Mucosa of descending colon (tissue), 3 donors: ENCODE data around the gene NPC2. TPM values are rescaled to one million over a fixed set of nuclear protein-coding genes. Genes with fewer than 3 reads are reported as not detected.

Experiments
- ATAC-seq: fragments of 200-7000 bp; cut with Tn5 transposase; one replicate; pipeline ENCODE4 v1.9.1; 2020; ENCODE audit warnings: mild to moderate bottlenecking, moderate library complexity
- DNase-seq, 3 donors: peaks; one replicate each; pipeline ENCODE4 v3.0.0-alpha.2; 2020
- H3K36me3 ChIP-seq: fragments of 200-600 bp; one replicate; pipeline ENCODE4 v1.8.0; 2021; ENCODE audit warnings: low read depth, mild to moderate bottlenecking
- H3K4me1 ChIP-seq: fragments of 200-600 bp; one replicate; pipeline ENCODE4 v1.8.0; 2021; ENCODE audit warnings: low read depth, mild to moderate bottlenecking
- H3K4me3 ChIP-seq: fragments of 200-600 bp; one replicate; pipeline ENCODE4 v1.8.0; 2021; ENCODE audit warnings: mild to moderate bottlenecking
- H3K9me3 ChIP-seq: fragments of 200-600 bp; one replicate; pipeline ENCODE4 v1.8.0; 2021; ENCODE audit warnings: mild to moderate bottlenecking
- intact Hi-C, 2 donors: fragments of 100-400 bp; cut with DNase I in 1 of 2; cut with micrococcal nuclease in 1 of 2; formaldehyde crosslinking; loops; one replicate each; pipeline versions ENCODE4 v1.11.0 to v1.11.1; 2022; cut with DNase I, micrococcal nuclease
- total RNA-seq, 3 donors: library from RNA; stranded (reverse); fragmentation: NEBNext Ultra II Directional in 2 of 3; extraction: Animal tissue kit (Norgen Biotek cat#: 25700) in 2 of 3; gene quantifications; one replicate each; pipeline versions ENCODE4 v1.2.1 to v1.2.4, GENCODE V29; 2021 to 2023
- TF ChIP-seq, protein P1 (sequence below): fragments of 200-600 bp; IDR thresholded peaks from one replicate; pipeline ENCODE4 v1.8.0; 2022; ENCODE audit warnings: antibody characterized with exemption, mild to moderate bottlenecking
- donor health status: DM: no; HTN: no; CAD: no; lungs with moderate emphysema.
- donor health status: DM: no; HTN: no; CAD: no.
- donor health status: DM: no; HTN: yes; CAD: no.

Gene NPC2
- total RNA-seq, 3 donors from 2014 or later: 150 to 212 (median 168) TPM

DNA sequence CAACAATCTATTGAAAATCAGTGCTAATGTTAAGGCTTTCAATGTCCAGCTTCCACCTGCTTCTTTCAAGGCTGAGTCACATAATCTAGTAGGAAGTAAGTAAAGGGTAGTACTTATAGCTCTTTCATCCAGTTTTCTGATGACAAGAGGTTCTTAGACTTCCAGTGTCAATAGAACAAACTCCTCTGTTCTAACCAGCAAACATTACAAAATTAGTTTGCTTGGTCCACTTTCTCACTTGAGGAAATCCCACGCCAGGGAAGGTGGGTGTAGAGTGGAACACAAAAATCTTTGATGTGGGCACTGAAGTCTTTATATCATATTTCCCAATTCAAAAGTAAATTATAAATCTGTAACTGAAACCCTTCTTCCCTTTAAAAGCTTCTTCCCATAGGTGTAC is 2.6 kb downstream of the NPC2 start:
- no peak for DNase-seq
- ATAC-seq: no peak
- intact Hi-C loops: no loop called here
- Histone ChIP-seq H3K4me1 (peaks cover 18% of the 10 kb centered on the region), H3K9me3 (no peaks in the 10 kb centered on the region), H3K4me3 (no peak overlapping the region), H3K36me3 (no peaks in the 10 kb centered on the region)
- TF ChIP-seq, protein P1, sequence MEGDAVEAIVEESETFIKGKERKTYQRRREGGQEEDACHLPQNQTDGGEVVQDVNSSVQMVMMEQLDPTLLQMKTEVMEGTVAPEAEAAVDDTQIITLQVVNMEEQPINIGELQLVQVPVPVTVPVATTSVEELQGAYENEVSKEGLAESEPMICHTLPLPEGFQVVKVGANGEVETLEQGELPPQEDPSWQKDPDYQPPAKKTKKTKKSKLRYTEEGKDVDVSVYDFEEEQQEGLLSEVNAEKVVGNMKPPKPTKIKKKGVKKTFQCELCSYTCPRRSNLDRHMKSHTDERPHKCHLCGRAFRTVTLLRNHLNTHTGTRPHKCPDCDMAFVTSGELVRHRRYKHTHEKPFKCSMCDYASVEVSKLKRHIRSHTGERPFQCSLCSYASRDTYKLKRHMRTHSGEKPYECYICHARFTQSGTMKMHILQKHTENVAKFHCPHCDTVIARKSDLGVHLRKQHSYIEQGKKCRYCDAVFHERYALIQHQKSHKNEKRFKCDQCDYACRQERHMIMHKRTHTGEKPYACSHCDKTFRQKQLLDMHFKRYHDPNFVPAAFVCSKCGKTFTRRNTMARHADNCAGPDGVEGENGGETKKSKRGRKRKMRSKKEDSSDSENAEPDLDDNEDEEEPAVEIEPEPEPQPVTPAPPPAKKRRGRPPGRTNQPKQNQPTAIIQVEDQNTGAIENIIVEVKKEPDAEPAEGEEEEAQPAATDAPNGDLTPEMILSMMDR: no peak

DNA sequence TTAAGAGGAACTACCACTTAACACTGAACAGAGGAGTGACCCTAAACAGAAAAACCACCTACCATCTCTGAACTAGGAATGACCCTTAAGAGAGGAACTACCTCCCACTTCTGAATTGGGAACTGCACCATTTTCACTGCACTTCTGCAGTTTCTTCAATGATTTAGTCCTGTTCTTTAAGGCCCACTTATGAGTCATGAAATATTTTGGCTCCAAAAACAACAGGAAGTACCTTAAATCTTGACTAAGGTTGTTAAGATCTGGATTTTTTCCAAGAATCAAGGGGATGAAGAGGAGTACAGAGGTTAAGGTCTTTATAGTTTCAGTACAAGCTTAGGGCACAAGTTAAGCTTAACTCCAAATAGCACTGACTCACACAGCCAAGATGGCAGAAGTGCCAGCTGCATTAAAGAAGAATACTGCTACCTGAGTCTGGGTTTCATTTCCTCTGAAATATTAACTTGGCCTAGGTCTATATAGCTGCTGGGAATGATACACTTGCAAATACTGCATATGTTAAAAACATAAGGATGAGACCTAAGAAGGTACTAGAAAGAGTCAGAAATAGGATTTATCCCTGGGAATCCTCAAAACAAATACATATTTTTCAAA is 4.2 kb downstream of the NPC2 start:
- Histone ChIP-seq H3K36me3 (no peaks in the 10 kb centered on the region), H3K9me3 (no peaks in the 10 kb centered on the region), H3K4me1 (peaks cover 10% of the 10 kb centered on the region), H3K4me3 (no peak overlapping the region)
- intact Hi-C loops: no loop called here
- ATAC-seq: no peak
- DNase-seq: no peak
- TF ChIP-seq, protein P1: no peak

DNA sequence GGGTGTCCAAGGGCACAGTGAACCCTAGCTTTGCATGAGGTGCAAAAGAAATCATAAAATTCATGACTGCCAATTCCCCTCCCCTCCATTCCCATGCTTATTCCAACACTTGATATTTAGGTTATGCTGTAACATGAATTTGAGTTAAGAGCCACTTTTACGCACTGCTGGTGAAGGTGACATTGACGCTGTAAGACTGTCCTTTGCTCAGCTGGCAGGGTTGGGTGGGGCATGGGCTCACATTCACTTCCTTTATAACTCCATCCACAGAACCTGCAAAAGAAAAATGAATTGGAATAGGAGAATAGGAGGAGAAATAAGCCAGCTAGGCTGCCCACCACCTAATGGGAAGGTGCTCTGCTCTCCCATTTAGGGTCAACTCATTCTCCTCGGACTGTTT is 6.9 kb downstream of the NPC2 start:
- Histone ChIP-seq H3K9me3 (no peaks in the 10 kb centered on the region), H3K4me3 (no peak overlapping the region), H3K4me1 (no peaks in the 10 kb centered on the region), H3K36me3 (no peaks in the 10 kb centered on the region)
- TF ChIP-seq, protein P1: no peak
- DNase-seq: peak in 1 of 3 donors; percentile 33
- intact Hi-C loops: no loop called here
- peak; percentile 48 for ATAC-seq

DNA sequence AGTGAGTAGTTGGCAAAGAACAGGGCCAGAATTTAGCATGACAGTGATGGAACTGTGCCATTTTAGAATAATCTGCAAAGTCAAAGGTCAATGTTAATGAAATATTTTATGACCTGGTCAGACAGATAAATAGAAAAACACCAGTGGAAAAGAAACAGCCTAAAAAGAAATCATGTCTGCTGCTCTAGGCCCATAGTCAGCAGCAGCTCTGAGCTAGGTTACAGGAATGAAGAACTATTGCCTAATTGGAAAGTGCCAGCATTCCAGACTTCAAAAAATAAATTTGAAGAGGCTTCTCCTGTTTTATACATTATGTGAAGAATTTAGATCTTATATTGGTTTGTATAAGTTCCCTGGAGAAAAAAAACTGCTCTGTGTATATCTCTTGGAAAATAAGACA is 9.8 kb downstream of the NPC2 start:
- TF ChIP-seq, protein P1: no peak
- H3K4me3 ChIP-seq: no peak overlapping the region
- DNase-seq (no peak), ATAC-seq (no peak)
- intact Hi-C loops: no loop called here
- no peaks in the 10 kb centered on the region for H3K4me1 ChIP-seq
- no peaks in the 10 kb centered on the region for H3K9me3 ChIP-seq
- no peaks in the 10 kb centered on the region for H3K36me3 ChIP-seq

DNA sequence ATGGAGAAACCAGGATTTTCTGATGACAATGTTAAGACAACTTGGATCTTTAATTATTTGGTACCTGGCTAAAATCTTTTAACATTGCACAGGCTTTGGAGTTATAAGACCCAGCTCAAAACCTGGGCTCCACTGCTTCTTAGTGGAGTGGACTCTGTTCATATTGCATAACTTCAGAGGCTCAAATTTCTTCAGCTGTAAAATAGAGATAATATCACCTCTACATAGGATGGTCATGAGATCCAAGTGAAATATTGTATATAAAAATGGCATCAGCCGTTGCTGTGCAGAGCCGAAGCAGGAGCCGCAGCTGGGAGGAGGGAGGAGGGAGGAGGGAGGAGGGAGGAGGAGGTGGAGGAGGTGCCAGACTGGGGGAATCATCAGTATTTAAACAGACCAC is 10.5 kb downstream of the NPC2 start:
- H3K4me1 ChIP-seq: no peaks in the 10 kb centered on the region
- no peak overlapping the region for H3K4me3 ChIP-seq
- intact Hi-C loops: no loop called here
- no peaks in the 10 kb centered on the region for H3K36me3 ChIP-seq
- TF ChIP-seq, protein P1: no peak
- DNase-seq: no peak
- no peaks in the 10 kb centered on the region for H3K9me3 ChIP-seq
- ATAC-seq: no peak

DNA sequence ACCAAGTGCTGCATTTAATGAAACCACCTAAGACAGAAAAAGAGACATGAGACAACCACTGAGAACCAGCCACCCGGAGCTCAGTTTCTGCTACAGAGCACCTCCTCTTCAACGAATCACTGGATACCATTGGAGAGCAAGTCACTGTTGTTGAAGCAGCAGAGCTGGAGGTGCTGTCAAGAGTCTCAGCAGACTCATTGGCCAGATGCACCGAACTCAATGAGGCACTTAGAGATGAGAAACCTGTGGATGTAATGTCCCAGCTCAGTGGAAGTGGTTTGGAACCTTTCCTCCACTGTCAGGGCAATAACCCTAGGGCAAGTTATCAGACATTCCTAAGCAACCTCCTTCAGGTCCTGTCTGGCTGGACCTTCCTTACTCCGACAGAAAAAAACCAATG is 13.1 kb downstream of the NPC2 start:
- intact Hi-C loops: no loop called here
- Histone ChIP-seq H3K4me3 (no peak overlapping the region), H3K9me3 (no peaks in the 10 kb centered on the region), H3K4me1 (no peaks in the 10 kb centered on the region), H3K36me3 (no peaks in the 10 kb centered on the region)
- TF ChIP-seq, protein P1: no peak
- ATAC-seq (no peak), DNase-seq (no peak)
